Keratinocyte (primary cell): ENCODE results near the gene PARD3B. TPM values are rescaled to one million over a fixed set of nuclear protein-coding genes. Genes with fewer than 3 reads are reported as not detected.

Source experiments
- DNase-seq: peaks from one replicate; pipeline ENCODE4 v3.0.0-alpha.2; 2011; ENCODE audit warnings: low read depth, missing footprints, low spot score
- FAIRE-seq: peaks from 2 replicates; lab custom pipeline; 2011; peaks lifted over from hg19 to GRCh38; lab: Jason Lieb, UNC
- H2AFZ ChIP-seq: 2 replicates; pipeline ENCODE4 v1.6.0; 2012; ENCODE audit warnings: low read length, control low read depth, inconsistent platforms; ENCODE audit not compliant: control insufficient read depth
- H3K27ac ChIP-seq: 2 replicates; pipeline ENCODE4 v1.5.1; 2011; ENCODE audit warnings: low read length; ENCODE audit not compliant: control insufficient read depth, insufficient read depth
- H3K27me3 ChIP-seq: 3 replicates; pipeline ENCODE4 v1.6.0; 2011; ENCODE audit warnings: low read length; ENCODE audit not compliant: control insufficient read depth, insufficient read depth; ENCODE audit errors: extremely low read depth
- H3K36me3 ChIP-seq, 2 experiments: 2 replicates in 1 of 2; 3 replicates in 1 of 2; pipeline ENCODE4 v1.5.1; 2011; ENCODE audit warnings: low read length in 2 of 2, mild to moderate bottlenecking in 1 of 2; ENCODE audit not compliant: control insufficient read depth in 2 of 2, insufficient read depth in 2 of 2; ENCODE audit errors: extremely low read depth in 1 of 2
- H3K4me1 ChIP-seq: 3 replicates; pipeline ENCODE4 v1.5.1; 2011; ENCODE audit warnings: low read length; ENCODE audit not compliant: control insufficient read depth, insufficient read depth; ENCODE audit errors: extremely low read depth
- H3K4me2 ChIP-seq: 3 replicates; pipeline ENCODE4 v1.6.0; 2011; ENCODE audit warnings: low read depth, low read length; ENCODE audit not compliant: control insufficient read depth, insufficient read depth; ENCODE audit errors: extremely low read depth
- H3K4me3 ChIP-seq, 3 experiments: fragments of 200-600 bp in 1 of 3; sonication (generic) in 1 of 3; 2 replicates in 2 of 3; 3 replicates in 1 of 3; pipeline ENCODE4 v1.5.1; 2011 to 2016; ENCODE audit warnings: low read length in 3 of 3, mild to moderate bottlenecking in 3 of 3, control low read depth in 2 of 3, inconsistent platforms in 1 of 3, low read depth in 1 of 3, mixed read lengths in 1 of 3, mixed run types in 1 of 3, moderate library complexity in 1 of 3; ENCODE audit not compliant: control insufficient read depth in 2 of 3, insufficient read depth in 2 of 3; ENCODE audit errors: extremely low read depth in 1 of 3
- H3K79me2 ChIP-seq: 2 replicates; pipeline ENCODE4 v1.6.0; 2012; ENCODE audit warnings: low read length; ENCODE audit not compliant: control insufficient read depth, insufficient read depth
- H3K9ac ChIP-seq: 3 replicates; pipeline ENCODE4 v1.6.0; 2011; ENCODE audit warnings: low read length; ENCODE audit not compliant: control insufficient read depth, insufficient read depth; ENCODE audit errors: extremely low read depth
- H3K9me1 ChIP-seq: 3 replicates; pipeline ENCODE4 v1.6.0; 2011; ENCODE audit warnings: low read length; ENCODE audit not compliant: control insufficient read depth, insufficient read depth; ENCODE audit errors: extremely low read depth
- H3K9me3 ChIP-seq: 2 replicates; pipeline ENCODE4 v1.5.1; 2012; ENCODE audit warnings: low read depth, low read length; ENCODE audit not compliant: control insufficient read depth
- H4K20me1 ChIP-seq: 3 replicates; pipeline ENCODE4 v1.6.0; 2011; ENCODE audit warnings: low read length; ENCODE audit not compliant: control insufficient read depth, insufficient read depth; ENCODE audit errors: extremely low read depth
- CTCF ChIP-seq, 3 experiments: IDR thresholded peaks in 1 of 3; conservative IDR thresholded peaks in 1 of 3; optimal IDR thresholded peaks in 1 of 3; 2 replicates in 2 of 3; 3 replicates in 1 of 3; pipeline versions ENCODE3 to v1.5.1; 2011; ENCODE audit warnings: low read length in 3 of 3, mild to moderate bottlenecking in 3 of 3, moderate library complexity in 2 of 3, control low read depth in 1 of 3, inconsistent platforms in 1 of 3; ENCODE audit not compliant: insufficient read depth in 2 of 3; ENCODE audit errors: extremely low read depth in 1 of 3
- EZH2 ChIP-seq: IDR thresholded peaks from one replicate; pipeline ENCODE4 v1.6.1; 2012; ENCODE audit warnings: inconsistent platforms, mild to moderate bottlenecking, low read length, moderate library complexity
- dilution Hi-C: fragments of 300-500 bp; cut with MboI; formaldehyde crosslinking; loops from one replicate; pipeline ENCODE4 v1.7.0; 2020; ENCODE audit warnings: low sequenced_read_pairs; ENCODE audit not compliant: extremely low pct_ligation_motif_present
- polyA plus RNA-seq, 5 experiments: library from polyadenylated mRNA; depleted of rRNA in 3 of 5; stranded (reverse) in 3 of 5; stranded (forward) in 1 of 5; unstranded in 1 of 5; fragments of >200 nt; gene quantifications; 1 replicate in 1 of 5; 2 replicates in 3 of 5; 3 replicates in 1 of 5; pipeline versions ENCODE4 v1.2.1 to v1.2.3, GENCODE V29; 2011 to 2012; ENCODE audit warnings: missing spikeins in 2 of 5, low read depth in 1 of 5, low replicate concordance in 1 of 5

PARD3B gene
- polyA plus RNA-seq, 1 donor (not counting 4 experiments of a cell fraction or from before 2014, with no cell fraction given), result 1.2 TPM

- Histone ChIP-seq H4K20me1 (no peaks in the 10 kb centered on the region), H3K36me3 (no peaks in the 10 kb centered on the region), H2AFZ (no peak overlapping the region), H3K9me3 (no peaks in the 10 kb centered on the region), H3K4me3 (no peak overlapping the region), H3K79me2 (no peaks in the 10 kb centered on the region), H3K27ac (no peak overlapping the region), H3K9me1 (no peaks in the 10 kb centered on the region), H3K27me3 (no peaks in the 10 kb centered on the region), H3K4me2 (no peak overlapping the region), H3K9ac (no peak overlapping the region), H3K4me1 (no peaks in the 10 kb centered on the region)
- dilution Hi-C loops, result no loop called here
- no peak for TF ChIP-seq CTCF (optimal IDR thresholded peaks at IDR 0.05 in 1 of 3, IDR thresholded peaks at IDR 0.05 in 1 of 3, conservative IDR thresholded peaks at IDR 0.05 in 1 of 3; ENCODE audit: extremely low read depth in 1 of 3, insufficient read depth in 2 of 3, low read length in 3 of 3)
- TF ChIP-seq EZH2, result no peak
- DNase-seq (no peak), FAIRE-seq (no peak)
Measured at GRCh38 chr2:205010196-205010595, 464.9 kb downstream of the PARD3B start.

- no peaks in the 10 kb centered on the region for H3K4me1 ChIP-seq
- DNase-seq (no peak), FAIRE-seq (no peak)
- no peak overlapping the region for H3K4me3 ChIP-seq
- H2AFZ ChIP-seq, result no peak overlapping the region
- no peaks in the 10 kb centered on the region for H3K79me2 ChIP-seq
- no peaks in the 10 kb centered on the region for H4K20me1 ChIP-seq
- no peaks in the 10 kb centered on the region for H3K27me3 ChIP-seq
- H3K9me1 ChIP-seq, result no peaks in the 10 kb centered on the region
- TF ChIP-seq CTCF (optimal IDR thresholded peaks at IDR 0.05 in 1 of 3, IDR thresholded peaks at IDR 0.05 in 1 of 3, conservative IDR thresholded peaks at IDR 0.05 in 1 of 3; ENCODE audit: extremely low read depth in 1 of 3, insufficient read depth in 2 of 3, low read length in 3 of 3) (no peak), EZH2 (no peak)
- no peak overlapping the region for H3K9ac ChIP-seq
- no peaks in the 10 kb centered on the region for H3K36me3 ChIP-seq
- H3K9me3 ChIP-seq, result no peaks in the 10 kb centered on the region
- no peak overlapping the region for H3K27ac ChIP-seq
- no peak overlapping the region for H3K4me2 ChIP-seq
- dilution Hi-C loops, result no loop called here
Measured at GRCh38 chr2:205011031-205011430, 465.8 kb downstream of the PARD3B start.
